Sciatic nerve (tissue), 2 donors: ENCODE measurements around the gene ITGB4. TPM values are rescaled to one million over a fixed set of nuclear protein-coding genes. Genes with fewer than 3 reads are reported as not detected.
A peak's percentile ranks its signal among the peaks of the same experiment; 100 is the strongest.
"Not testable (repeated sequence)": the region's sequence is repeated elsewhere in the genome, so short reads cannot be mapped to it uniquely, and the experiment has no call there.

Experiments used
- ATAC-seq: fragments of 200-7000 bp; cut with Tn5 transposase; one replicate; pipeline ENCODE4 v1.9.1; 2020; ENCODE audit warnings: mild to moderate bottlenecking, moderate library complexity
- DNase-seq: peaks from one replicate; pipeline ENCODE4 v3.0.0-alpha.2; 2020; ENCODE audit warnings: low spot score
- intact Hi-C: fragments of 100-400 bp; cut with DNase I; formaldehyde crosslinking; loops from one replicate; pipeline ENCODE4 v1.14.2; 2022
- total RNA-seq: library from RNA; stranded (reverse); fragmentation: NEBNext Ultra II Directional; extraction: Animal tissue kit (Norgen Biotek cat#: 25700); gene quantifications from one replicate; pipeline ENCODE4 v1.2.1, GENCODE V29; 2021
- donor health status: DM: no; HTN: no; CAD: no.
- donor health status: DM: no; HTN: no; CAD: no.

Gene ITGB4
- total RNA-seq, 1 donor from 2014 or later: 469 TPM

GRCh38 chr17:75777296-75777922 lies 56.1 kb downstream of the ITGB4 start:
- DNase-seq: no peak
- intact Hi-C loops: no loop called here

GRCh38 chr17:75778066-75778860 lies 57.0 kb downstream of the ITGB4 start:
- ATAC-seq, intact Hi-C loops, DNase-seq: not testable (repeated sequence)

More at GRCh38 chr17:75777296-75777922, 56.1 kb downstream of the ITGB4 start:
- ATAC-seq: no peak

GRCh38 chr17:75778861-75779249 lies 57.6 kb downstream of the ITGB4 start:
- ATAC-seq: no peak
- peak; percentile 83 for DNase-seq
- intact Hi-C loops: no loop called here

- DNase-seq: peak; percentile 98
- intact Hi-C loops: no loop called here
- peak; percentile 84 for ATAC-seq
Measured at GRCh38 chr17:75779250-75779986, 58.2 kb downstream of the ITGB4 start.

- intact Hi-C loops: no loop called here
- DNase-seq (no peak), ATAC-seq (no peak)
Measured at GRCh38 chr17:75779987-75780889, 59.0 kb downstream of the ITGB4 start.

GRCh38 chr17:75783069-75783783 lies 62.0 kb downstream of the ITGB4 start:
- ATAC-seq (no peak), DNase-seq (no peak)
- intact Hi-C loops: no loop called here

- DNase-seq (peak; percentile 76), ATAC-seq (no peak)
- intact Hi-C loops: no loop called here
Measured at GRCh38 chr17:75783803-75784472, 62.7 kb downstream of the ITGB4 start.

- DNase-seq: peak; percentile 97
- ATAC-seq: peak; percentile 94
- intact Hi-C loops: no loop called here
Measured at GRCh38 chr17:75784473-75785015, 63.3 kb downstream of the ITGB4 start, which contains the start of gene UNK. Gene UNK, plus strand, starts transcription at chr17:75784806. Its CDS starts 75 bp downstream, at chr17:75784881.

GRCh38 chr17:75785016-75785890 lies 64.0 kb downstream of the ITGB4 start:
- intact Hi-C loops: no loop called here
- ATAC-seq: peak; percentile 94
- DNase-seq: peak; percentile 95

- intact Hi-C loops: loop anchor here (2.0 kb wide), 1 partner anchor 60 kb away; no protein-coding TSS in a partner anchor
- DNase-seq (no peak), ATAC-seq (no peak)
Measured at GRCh38 chr17:75791254-75791653, 70.0 kb downstream of the ITGB4 start.

- intact Hi-C loops: no loop called here
- DNase-seq (no peak), ATAC-seq (no peak)
Measured at GRCh38 chr17:75793460-75793859, 72.2 kb downstream of the ITGB4 start.

GRCh38 chr17:75795820-75796607 lies 74.8 kb downstream of the ITGB4 start:
- intact Hi-C loops: no loop called here
- DNase-seq: peak; percentile 31
- no peak for ATAC-seq

- ATAC-seq (no peak), DNase-seq (peak; percentile 10)
Measured at GRCh38 chr17:75799402-75799801, 78.1 kb downstream of the ITGB4 start.

GRCh38 chr17:75803883-75804282 lies 82.6 kb downstream of the ITGB4 start:
- no peak for ATAC-seq
- intact Hi-C loops: no loop called here
- DNase-seq: no peak

More at GRCh38 chr17:75799402-75799801, 78.1 kb downstream of the ITGB4 start:
- intact Hi-C loops: no loop called here

- peak; percentile 28 for DNase-seq
- intact Hi-C loops: no loop called here
- ATAC-seq: no peak
Measured at GRCh38 chr17:75806822-75807500, 85.7 kb downstream of the ITGB4 start.
